ENCODE results near the gene PTH1R.

- TF ChIP-seq CTCF (conservative IDR thresholded peaks at IDR 0.05 in 1 of 2, IDR thresholded peaks at IDR 0.05 in 1 of 2; ENCODE audit: extremely low read depth in 1 of 2, insufficient read depth in 1 of 2, low read depth in 1 of 2, low read length in 2 of 2) = no peak
- TF ChIP-seq EZH2 (IDR thresholded peaks at IDR 0.05; ENCODE audit: borderline replicate concordance, low read length) = no peak
These were observed 10.0 kb upstream of the PTH1R start for GRCh38 chr3:46867550-46867898.

Data from mammary epithelial cell (primary cell).